Transverse colon (tissue), 4 donors: Measurements from ENCODE around the gene CCDC88A. TPM values are rescaled to one million over a fixed set of nuclear protein-coding genes. Genes with fewer than 3 reads are reported as not detected.

Experiments used
- DNase-seq: peaks from one replicate; pipeline ENCODE4 v3.0.0-alpha.2; 2019
- H3K27ac ChIP-seq, 4 donors: fragments of 200-600 bp; sonication (generic); 2 replicates each; pipeline ENCODE4 v1.5.1; 2016 to 2018; ENCODE audit warnings: inconsistent platforms in 4 of 4
- H3K27me3 ChIP-seq: fragments of 200-600 bp; sonication (generic); 2 replicates; pipeline ENCODE4 v1.5.1; 2017; ENCODE audit warnings: inconsistent platforms
- H3K36me3 ChIP-seq, 4 donors: fragments of 200-600 bp; sonication (generic); 2 replicates each; pipeline ENCODE4 v1.5.1; 2017 to 2019; ENCODE audit warnings: inconsistent platforms in 4 of 4
- H3K4me1 ChIP-seq, 4 donors: fragments of 200-600 bp; sonication (generic); 2 replicates each; pipeline ENCODE4 v1.5.1; 2017 to 2020; ENCODE audit warnings: inconsistent platforms in 4 of 4
- H3K4me3 ChIP-seq, 4 donors: fragments of 200-600 bp; sonication (generic); 1 replicate in 1 of 4; 2 replicates in 3 of 4; pipeline versions ENCODE4 v1.5.1 to v1.6.1; 2017 to 2019; ENCODE audit warnings: inconsistent platforms in 4 of 4
- H3K9me3 ChIP-seq, 2 donors: fragments of 200-600 bp; sonication (generic); 2 replicates each; pipeline ENCODE4 v1.5.1; 2017 to 2019; ENCODE audit warnings: inconsistent platforms in 2 of 2
- CTCF ChIP-seq, 5 experiments: fragments of 200-600 bp in 3 of 5; fragments of 450-650 bp in 2 of 5; sonication (generic) in 3 of 5; IDR thresholded peaks; 1 replicate in 2 of 5; 2 replicates in 3 of 5; pipeline ENCODE4 v1.5.1; 2016 to 2017; ENCODE audit warnings: antibody characterized with exemption in 5 of 5, inconsistent platforms in 3 of 5, mild to moderate bottlenecking in 2 of 5, moderate library complexity in 1 of 5
- EP300 ChIP-seq: sonication (generic); formaldehyde crosslinking; IDR thresholded peaks from one replicate; pipeline ENCODE4 v1.6.1; 2017; ENCODE audit warnings: antibody characterized with exemption, low read depth
- POLR2A ChIP-seq: fragments of 450-650 bp; IDR thresholded peaks from one replicate; pipeline ENCODE4 v1.6.1; 2016; ENCODE audit warnings: antibody characterized with exemption, mild to moderate bottlenecking, moderate library complexity
- POLR2AphosphoS5 ChIP-seq, 3 donors: sonication (generic); formaldehyde crosslinking; IDR thresholded peaks; one replicate each; pipeline ENCODE4 v1.6.1; 2016; ENCODE audit warnings: antibody characterized with exemption in 3 of 3
- WGBS, 2 donors: methylation state at CpG; one replicate each; pipeline ENCODE4 v1.1.5; 2018; ENCODE audit warnings: low coverage in 1 of 2; 5-methylcytosine and 5-hydroxymethylcytosine counted together
- in situ Hi-C, 4 donors: fragments of 200-750 bp; cut with MboI; loops; one replicate each; pipeline versions ENCODE4 v1.15.0 to v1.15.1; 2017; ENCODE audit warnings: low sequenced_read_pairs in 3 of 4, low pct_ligation_motif_present in 1 of 4, low pct_unique_long_range_greater_than_20kb in 1 of 4
- intact Hi-C: fragments of 100-400 bp; cut with DNase I; formaldehyde crosslinking; loops from one replicate; pipeline ENCODE4 v1.15.1; 2023; ENCODE audit warnings: low total_unique reads
- total RNA-seq, 4 donors: library from RNA; depleted of rRNA; stranded (reverse); fragments of >200 nt; gene quantifications; one replicate each; pipeline ENCODE4 v1.1.0, GENCODE V29; 2016

Gene CCDC88A
- total RNA-seq, 4 donors from 2014 or later = 8.6 to 33.7 (median 19.7) TPM

GRCh38 chr2:55365303-55365702, 54.4 kb downstream of the CCDC88A start:
- 74 to 77% methylated on average over 3 of the region's 3 CpGs for WGBS, 2 donors
- TF ChIP-seq EP300 (no peak), POLR2A (no peak), CTCF (IDR thresholded peaks at IDR 0.05) (no peak), POLR2AphosphoS5 (IDR thresholded peaks at IDR 0.05) (no peak)
- Histone ChIP-seq H3K4me3 (no peak overlapping the region), H3K4me1 (peaks cover 0 to 10% (median 3%) of the 10 kb centered on the region in 4 donors), H3K27ac (peak overlapping the region in 1 of 4 donors; percentile 26), H3K9me3 (no peaks in the 10 kb centered on the region), H3K27me3 (no peaks in the 10 kb centered on the region), H3K36me3 (no peaks in the 10 kb centered on the region)
- intact Hi-C loops = no loop called here
- DNase-seq = no peak
- in situ Hi-C loops = no loop called here

GRCh38 chr2:55364189-55365055, 55.2 kb downstream of the CCDC88A start:
- DNase-seq = no peak
- Histone ChIP-seq H3K27ac (peak overlapping the region in 1 of 4 donors; percentile 14), H3K36me3 (no peaks in the 10 kb centered on the region), H3K9me3 (no peaks in the 10 kb centered on the region), H3K4me1 (peaks cover 0 to 10% (median 3%) of the 10 kb centered on the region in 4 donors), H3K4me3 (no peak overlapping the region), H3K27me3 (no peaks in the 10 kb centered on the region)
- in situ Hi-C loops = no loop called here
- 66 to 78% methylated on average over 3 of the region's 3 CpGs for WGBS, 2 donors
- TF ChIP-seq CTCF (IDR thresholded peaks at IDR 0.05) (no peak), POLR2AphosphoS5 (IDR thresholded peaks at IDR 0.05) (no peak), POLR2A (no peak), EP300 (no peak)
- intact Hi-C loops = no loop called here

GRCh38 chr2:55363636-55364035, 56.0 kb downstream of the CCDC88A start:
- DNase-seq = no peak
- WGBS, 2 donors = 92% methylated on average over 3 of the region's 3 CpGs
- in situ Hi-C loops (no loop called here), intact Hi-C loops (no loop called here)
- no peak for TF ChIP-seq POLR2AphosphoS5 (IDR thresholded peaks at IDR 0.05)
- Histone ChIP-seq H3K9me3 (no peaks in the 10 kb centered on the region), H3K36me3 (no peaks in the 10 kb centered on the region), H3K27ac (no peak overlapping the region), H3K4me3 (no peak overlapping the region), H3K4me1 (peaks cover 0 to 10% (median 3%) of the 10 kb centered on the region in 4 donors), H3K27me3 (no peaks in the 10 kb centered on the region)

GRCh38 chr2:55361465-55362189, 58.0 kb downstream of the CCDC88A start:
- TF ChIP-seq POLR2A (no peak), CTCF (IDR thresholded peaks at IDR 0.05) (no peak), POLR2AphosphoS5 (IDR thresholded peaks at IDR 0.05) (no peak), EP300 (no peak)
- Histone ChIP-seq H3K36me3 (no peaks in the 10 kb centered on the region), H3K4me3 (no peak overlapping the region), H3K9me3 (no peaks in the 10 kb centered on the region), H3K4me1 (peaks cover 0 to 10% (median 3%) of the 10 kb centered on the region in 4 donors), H3K27ac (no peak overlapping the region), H3K27me3 (no peaks in the 10 kb centered on the region)
- WGBS, 2 donors = 65 to 79% methylated on average over 5 of the region's 5 CpGs
- in situ Hi-C loops = no loop called here
- intact Hi-C loops = no loop called here
- DNase-seq = no peak
